ENCODE measurements around the gene SUSD1.

DNA sequence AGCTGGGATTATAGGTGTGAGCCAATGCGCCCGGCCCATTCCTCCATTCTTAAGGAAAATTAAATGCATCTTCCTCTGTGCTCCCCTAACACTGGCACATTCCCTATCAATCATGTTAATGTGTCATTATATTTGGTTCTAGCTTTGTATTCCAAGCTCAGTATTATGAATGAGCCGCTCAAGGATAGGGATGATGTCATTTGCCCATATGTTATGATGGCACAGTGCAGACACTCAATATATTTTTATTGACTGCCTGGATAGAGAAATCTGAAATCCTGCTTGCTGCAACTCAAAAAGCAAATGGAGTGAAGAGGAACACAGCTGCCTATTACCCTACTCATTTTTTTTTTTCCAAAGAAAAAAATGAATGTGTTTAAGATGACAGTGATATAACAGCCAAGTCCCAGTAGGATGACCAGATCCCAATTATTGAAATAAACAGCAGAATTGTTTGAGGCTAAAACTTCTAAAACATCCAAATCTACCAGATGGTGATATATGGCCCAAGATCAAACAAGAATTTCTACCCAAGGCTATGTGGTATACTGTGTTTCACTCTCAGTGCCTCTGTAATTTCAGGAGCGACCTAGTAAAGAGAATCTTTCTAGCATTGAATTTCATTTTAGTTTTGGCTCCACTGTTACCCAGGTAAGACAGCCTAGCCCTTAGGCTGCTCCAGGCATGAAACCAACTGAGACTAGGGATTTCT lies 16.3 kb downstream of the SUSD1 start:
- TF ChIP-seq, protein P1, sequence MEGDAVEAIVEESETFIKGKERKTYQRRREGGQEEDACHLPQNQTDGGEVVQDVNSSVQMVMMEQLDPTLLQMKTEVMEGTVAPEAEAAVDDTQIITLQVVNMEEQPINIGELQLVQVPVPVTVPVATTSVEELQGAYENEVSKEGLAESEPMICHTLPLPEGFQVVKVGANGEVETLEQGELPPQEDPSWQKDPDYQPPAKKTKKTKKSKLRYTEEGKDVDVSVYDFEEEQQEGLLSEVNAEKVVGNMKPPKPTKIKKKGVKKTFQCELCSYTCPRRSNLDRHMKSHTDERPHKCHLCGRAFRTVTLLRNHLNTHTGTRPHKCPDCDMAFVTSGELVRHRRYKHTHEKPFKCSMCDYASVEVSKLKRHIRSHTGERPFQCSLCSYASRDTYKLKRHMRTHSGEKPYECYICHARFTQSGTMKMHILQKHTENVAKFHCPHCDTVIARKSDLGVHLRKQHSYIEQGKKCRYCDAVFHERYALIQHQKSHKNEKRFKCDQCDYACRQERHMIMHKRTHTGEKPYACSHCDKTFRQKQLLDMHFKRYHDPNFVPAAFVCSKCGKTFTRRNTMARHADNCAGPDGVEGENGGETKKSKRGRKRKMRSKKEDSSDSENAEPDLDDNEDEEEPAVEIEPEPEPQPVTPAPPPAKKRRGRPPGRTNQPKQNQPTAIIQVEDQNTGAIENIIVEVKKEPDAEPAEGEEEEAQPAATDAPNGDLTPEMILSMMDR (IDR thresholded peaks at IDR 0.05), result no peak
- TF ChIP-seq POLR2A (IDR thresholded peaks at IDR 0.05; ENCODE audit: low read depth), result no peak
